NCI-H1048 (cell line): ENCODE results near the gene SIKE1.
"Not testable (repeated sequence)": the region's sequence is repeated elsewhere in the genome, so short reads cannot be mapped to it uniquely, and the experiment has no call there.

Source experiments
- DNase-seq: peaks from one replicate; lab custom pipeline; 2025; lab: John Stamatoyannopoulos, UW

The SIKE1 gene

DNA sequence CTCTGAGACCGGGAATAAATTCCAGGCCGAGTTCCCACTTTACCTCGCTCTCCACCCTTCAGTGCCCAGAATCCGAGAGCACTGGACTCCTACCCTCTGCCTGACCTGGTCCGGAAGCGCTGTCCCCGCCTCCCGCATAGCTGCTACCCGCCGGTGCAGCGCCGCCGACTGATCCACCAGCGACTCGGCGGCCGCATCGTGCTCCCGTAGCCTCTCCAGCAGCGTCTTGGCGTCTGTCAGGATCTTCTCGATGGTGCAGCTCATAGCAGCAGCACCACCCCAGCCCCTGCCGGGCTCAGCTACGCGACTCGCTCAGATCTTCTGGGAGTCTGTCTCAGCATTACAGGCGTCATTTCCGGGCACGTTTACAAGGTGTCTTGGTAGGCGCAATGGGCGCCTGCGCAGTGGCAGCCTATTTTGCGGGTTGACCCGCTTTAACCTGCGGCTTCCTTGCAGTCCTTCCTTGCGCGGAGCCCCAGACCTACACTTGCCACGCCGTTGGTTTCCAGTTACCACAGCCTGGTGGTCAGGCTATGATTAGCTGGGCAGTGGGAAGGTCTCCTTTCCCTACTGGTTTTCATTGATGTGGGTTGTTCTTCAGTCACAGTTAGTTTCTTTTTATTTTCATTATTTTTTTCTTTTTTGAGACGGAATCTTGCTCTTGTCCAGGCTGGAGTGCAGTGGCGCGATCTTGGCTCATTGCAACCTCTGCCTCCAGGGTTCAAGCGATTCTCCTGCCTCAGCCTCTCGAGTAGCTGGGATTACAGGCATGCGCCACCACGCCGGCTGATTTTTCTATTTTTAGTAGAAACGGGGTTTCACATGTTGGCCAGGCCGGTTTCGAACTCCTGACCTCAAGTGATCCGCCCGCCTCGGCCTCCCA, at the start of gene SIKE1:
SIKE1 (minus strand) TSS at position 342 of the 883 bp plus-strand sequence; CDS start at position 264, 78 bp downstream.
- DNase-seq: peak; percentile 60

DNA sequence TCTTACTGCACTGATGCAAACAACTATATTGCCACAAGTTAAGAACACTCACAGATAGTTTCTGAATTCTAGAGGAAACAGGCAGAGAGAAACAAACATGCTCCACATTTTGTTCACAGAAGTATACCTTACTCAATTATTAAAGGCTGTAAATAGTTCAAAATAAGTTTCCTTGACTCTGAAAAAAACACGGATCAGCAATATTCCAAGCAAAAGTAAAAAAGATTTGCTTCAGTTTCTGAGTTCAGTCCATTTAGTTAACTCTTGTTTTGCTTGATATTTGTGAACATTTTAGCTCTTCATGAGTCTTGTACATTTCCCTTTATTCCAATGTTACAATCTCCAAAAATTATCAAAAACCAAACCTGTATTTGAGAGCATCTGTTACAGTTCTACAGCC, 49.6 kb upstream of the SIKE1 start:
- DNase-seq: not testable (repeated sequence)

GRCh38 chr1:114828251-114828650, 47.8 kb upstream of the SIKE1 start:
- no peak for DNase-seq

DNA sequence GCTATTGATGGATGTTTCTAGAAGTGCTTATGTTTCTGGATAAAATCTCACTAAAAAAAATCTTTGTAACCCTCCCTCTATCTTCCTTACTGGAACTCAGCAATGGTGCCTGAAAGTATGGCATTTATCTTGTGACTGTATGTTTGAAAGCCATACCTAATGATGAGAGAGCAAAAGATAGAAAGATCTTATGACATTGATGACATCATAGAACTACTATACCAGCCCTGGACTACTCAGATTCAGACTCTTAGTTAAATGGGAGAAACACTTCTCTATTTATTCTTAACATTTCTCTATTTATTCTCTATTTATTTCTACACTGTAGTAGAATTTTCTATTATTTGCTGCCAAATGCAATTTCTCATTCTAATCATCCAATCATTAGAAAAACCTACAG, 41.5 kb upstream of the SIKE1 start:
- no peak for DNase-seq

DNA sequence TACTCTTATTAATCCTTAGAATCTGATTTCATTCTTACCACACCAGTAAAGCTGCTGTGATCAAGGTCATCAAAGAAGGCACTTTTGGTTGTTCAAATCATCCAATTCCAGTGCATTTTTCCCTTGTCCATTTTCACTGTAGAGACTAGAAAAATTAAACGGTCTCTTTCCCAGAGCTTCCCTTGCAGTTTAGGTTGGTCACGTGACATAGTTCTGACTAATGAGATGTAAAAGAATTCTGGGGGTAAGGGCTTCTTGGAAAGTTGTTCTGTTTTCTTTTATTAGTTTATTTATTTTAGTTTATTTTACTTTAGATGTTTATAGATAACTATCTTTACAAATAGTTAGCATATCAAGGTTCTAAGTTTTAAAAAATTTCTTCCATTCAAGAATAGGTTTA, 39.9 kb upstream of the SIKE1 start:
- DNase-seq: no peak

DNA sequence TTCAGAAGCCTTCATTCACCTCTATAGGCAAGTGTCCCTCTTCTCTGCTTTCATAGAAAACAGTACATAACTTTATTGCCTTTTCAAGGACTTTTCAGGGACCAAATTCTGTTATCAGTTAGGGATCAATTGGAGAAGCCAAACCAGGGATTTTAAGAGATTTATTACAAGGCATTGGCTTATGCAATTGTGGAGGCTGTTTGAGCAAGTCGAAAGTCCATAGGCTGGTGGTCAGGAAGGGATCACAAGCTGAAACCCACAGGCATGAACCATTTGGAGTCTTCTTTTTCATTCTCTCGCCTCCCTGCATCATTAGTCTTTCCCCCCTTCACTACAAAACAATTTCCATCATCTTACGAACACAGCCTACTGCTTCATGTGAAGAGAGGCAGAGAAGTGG, 39.4 kb upstream of the SIKE1 start:
- no peak for DNase-seq

GRCh38 chr1:114804449-114804848, 24.0 kb upstream of the SIKE1 start:
- DNase-seq: not testable (repeated sequence)

- DNase-seq: no peak
These were observed 22.5 kb upstream of the SIKE1 start for GRCh38 chr1:114803001-114803400.

GRCh38 chr1:114794038-114794437, 13.6 kb upstream of the SIKE1 start:
- no peak for DNase-seq

DNA sequence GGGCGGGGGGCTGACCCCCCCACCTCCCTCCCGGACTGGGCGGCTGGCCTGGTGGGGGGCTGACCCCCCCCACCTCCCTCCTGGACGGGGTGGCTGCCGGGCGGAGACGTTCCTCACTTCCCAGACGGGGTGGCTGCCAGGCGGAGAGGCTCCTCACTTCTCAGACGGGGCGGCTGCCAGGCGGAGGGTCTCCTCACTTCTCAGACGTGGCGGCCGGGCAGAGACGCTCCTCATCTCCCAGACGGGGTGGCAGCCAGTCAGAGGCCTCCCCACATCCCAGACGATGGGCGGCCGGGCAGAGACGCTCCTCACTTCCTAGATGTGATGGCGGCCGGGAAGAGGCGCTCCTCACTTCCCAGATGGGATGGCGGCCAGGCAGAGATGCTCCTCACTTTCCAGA, 10.1 kb upstream of the SIKE1 start:
- not testable (repeated sequence) for DNase-seq

DNA sequence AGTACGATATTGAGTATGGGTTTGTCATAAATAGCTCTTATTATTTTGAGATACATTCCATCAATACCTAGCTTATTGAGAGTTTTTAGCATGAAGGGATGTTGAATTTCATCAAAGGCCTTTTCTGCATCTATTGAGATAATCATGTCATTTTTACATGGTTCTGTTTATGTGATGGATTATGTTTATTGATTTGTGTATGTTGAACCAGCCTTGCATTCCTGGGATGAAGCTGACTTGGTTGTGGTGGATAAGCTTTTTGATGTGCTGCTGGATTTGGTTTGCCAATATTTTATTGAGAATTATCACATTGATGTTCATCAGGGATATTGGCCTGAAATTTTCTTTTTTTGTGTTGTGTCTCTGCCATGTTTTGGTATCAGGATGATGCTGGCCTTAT, 6.0 kb upstream of the SIKE1 start:
- DNase-seq: not testable (repeated sequence)

- no peak for DNase-seq
These were observed 2.0 kb upstream of the SIKE1 start for GRCh38 chr1:114782476-114782875.

DNA sequence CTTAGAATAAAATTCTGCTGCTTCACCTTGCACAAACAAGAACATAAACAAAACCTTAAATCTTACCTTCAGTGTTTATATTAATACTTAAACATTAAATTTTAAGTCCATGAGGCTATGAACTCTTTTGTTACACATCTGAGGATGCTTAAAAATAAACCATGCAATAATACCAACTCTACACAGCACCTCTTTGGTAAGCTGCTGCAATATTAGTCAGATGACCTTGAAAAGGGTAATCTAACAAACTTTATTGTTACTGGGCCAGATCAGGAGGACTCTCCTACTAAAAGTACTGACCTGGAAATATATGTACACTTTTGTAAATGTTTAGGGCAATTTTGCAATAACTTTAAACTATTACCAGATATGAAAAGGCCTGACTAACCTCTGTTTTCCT, 763 bp downstream of the SIKE1 start:
- DNase-seq: no peak

GRCh38 chr1:114776726-114777125, 3.8 kb downstream of the SIKE1 start:
- DNase-seq: not testable (repeated sequence)

GRCh38 chr1:114771992-114772391, 8.5 kb downstream of the SIKE1 start:
- DNase-seq: no peak

GRCh38 chr1:114770989-114771388, 9.5 kb downstream of the SIKE1 start:
- no peak for DNase-seq

DNA sequence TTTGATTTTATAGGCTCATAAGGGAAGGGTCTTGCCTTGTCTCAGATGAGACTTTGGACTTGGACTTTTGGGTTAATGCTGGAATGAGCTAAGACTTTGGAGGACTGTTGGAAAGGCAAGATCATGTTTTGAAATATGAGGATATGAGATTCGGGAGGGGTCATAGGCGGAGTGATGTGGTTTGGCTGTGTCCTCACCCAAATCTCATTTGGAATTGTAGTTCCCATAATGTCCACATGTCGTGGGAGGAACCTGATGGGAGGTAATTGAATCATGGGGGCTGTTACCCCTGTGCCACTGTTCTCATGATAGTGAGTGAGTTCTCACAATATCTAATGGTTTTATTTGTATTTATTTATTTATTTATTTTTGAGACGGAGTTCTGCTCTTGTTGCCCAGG, 15.8 kb downstream of the SIKE1 start:
- DNase-seq: no peak

GRCh38 chr1:114758256-114758832, 22.1 kb downstream of the SIKE1 start:
- DNase-seq: no peak

DNA sequence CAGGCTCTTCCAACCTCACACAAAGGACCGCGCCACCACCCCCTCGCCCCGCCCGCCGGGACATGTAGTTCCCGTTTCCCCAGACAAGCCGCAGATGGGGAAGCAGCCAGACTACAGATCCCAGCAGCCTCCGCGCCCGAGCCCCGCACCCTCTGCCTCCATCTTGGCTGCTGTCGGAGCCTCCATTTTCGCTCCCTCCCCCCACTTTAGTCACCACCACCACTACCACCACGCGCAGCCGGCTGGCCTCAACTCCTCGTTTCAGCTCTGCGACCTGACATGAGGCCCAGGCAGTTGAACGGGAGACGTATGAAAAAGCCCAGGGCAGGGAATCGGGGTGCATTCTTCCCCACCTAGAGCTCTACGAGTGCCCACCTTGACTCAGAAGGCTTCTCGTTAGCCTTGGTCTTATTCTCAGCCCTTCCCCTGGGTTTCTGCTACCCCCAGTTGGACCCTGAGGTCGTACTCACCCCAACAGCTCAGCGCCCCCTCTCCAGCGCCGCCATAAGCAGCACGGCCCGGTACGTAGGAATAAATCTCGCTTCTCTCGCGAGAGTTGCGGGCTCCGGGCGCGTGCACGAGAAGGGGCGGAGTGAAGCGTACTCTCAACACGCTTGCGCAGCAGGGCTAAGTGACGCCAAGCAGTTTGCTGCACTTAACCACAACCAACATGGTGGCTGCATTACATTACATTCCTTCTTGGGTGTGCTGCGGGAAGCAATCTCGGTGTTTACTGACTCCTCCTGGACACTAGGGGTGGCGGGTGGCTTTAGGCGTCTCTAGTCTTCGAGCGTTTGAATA, 22.8 kb downstream of the SIKE1 start, which contains the start of gene CSDE1:
CSDE1 (minus strand) TSS at position 530 of the 801 bp plus-strand sequence. CDS start 18,094 bp downstream, outside the sequence.
- DNase-seq: peak; percentile 95

GRCh38 chr1:114756949-114757454, 23.5 kb downstream of the SIKE1 start:
- no peak for DNase-seq

- no peak for DNase-seq
These were observed 24.2 kb downstream of the SIKE1 start for GRCh38 chr1:114756009-114756892.
